Stimulated activated CD8-positive, alpha-beta memory T cell treated with anti-CD3 and anti-CD28 coated beads, Interleukin-4, amount 100 ng/mL, for 1 hour (primary cell): ENCODE results near the gene TSPAN15.
A peak's percentile ranks its signal among the peaks of the same experiment; 100 is the strongest.

Experiments used
- DNase-seq, 2 donors: peaks; one replicate each; pipeline ENCODE4 v3.0.0-alpha.2; 2020; ENCODE audit warnings: low read depth in 2 of 2, low spot score in 1 of 2

TSPAN15 gene

GRCh38 chr10:69451209-69451783 lies at the start of gene TSPAN15:
TSS of gene TSPAN15 (plus strand) at chr10:69451465. CDS start at chr10:69451595, 130 bp downstream.
- peak; percentile 28 to 42 for DNase-seq

DNA sequence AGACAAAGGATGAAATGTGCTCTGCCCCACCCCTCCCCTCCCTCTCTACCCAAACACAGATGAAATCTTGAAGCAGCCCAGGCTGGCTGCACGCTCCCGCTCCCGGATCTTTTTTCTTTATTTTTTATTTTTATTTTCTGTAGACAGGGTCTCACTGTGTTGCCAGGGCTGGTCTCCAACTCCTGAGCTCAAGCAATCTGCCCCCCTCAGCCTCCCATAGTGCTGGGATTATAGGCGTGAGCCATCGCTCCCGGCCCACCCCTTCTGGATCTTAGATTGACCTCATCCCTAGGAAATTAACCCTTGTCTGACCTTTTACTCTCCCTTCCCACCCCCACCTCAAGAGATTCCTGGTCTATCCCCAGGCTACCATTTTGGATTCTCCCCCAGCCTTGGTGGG lies 48.9 kb upstream of the TSPAN15 start:
- no peak for DNase-seq

- DNase-seq: no peak
Observed at GRCh38 chr10:69403066-69403465, 48.2 kb upstream of the TSPAN15 start.

- DNase-seq: no peak
Observed at GRCh38 chr10:69403519-69403918, 47.7 kb upstream of the TSPAN15 start.

GRCh38 chr10:69404786-69405185 lies 46.5 kb upstream of the TSPAN15 start:
- DNase-seq: no peak

GRCh38 chr10:69405221-69405620 lies 46.0 kb upstream of the TSPAN15 start:
- DNase-seq: no peak

GRCh38 chr10:69406302-69406811 lies 44.9 kb upstream of the TSPAN15 start:
- no peak for DNase-seq

- DNase-seq: no peak
Observed at GRCh38 chr10:69406816-69407580, 44.3 kb upstream of the TSPAN15 start.

GRCh38 chr10:69407621-69408301 lies 43.5 kb upstream of the TSPAN15 start:
- no peak for DNase-seq

DNA sequence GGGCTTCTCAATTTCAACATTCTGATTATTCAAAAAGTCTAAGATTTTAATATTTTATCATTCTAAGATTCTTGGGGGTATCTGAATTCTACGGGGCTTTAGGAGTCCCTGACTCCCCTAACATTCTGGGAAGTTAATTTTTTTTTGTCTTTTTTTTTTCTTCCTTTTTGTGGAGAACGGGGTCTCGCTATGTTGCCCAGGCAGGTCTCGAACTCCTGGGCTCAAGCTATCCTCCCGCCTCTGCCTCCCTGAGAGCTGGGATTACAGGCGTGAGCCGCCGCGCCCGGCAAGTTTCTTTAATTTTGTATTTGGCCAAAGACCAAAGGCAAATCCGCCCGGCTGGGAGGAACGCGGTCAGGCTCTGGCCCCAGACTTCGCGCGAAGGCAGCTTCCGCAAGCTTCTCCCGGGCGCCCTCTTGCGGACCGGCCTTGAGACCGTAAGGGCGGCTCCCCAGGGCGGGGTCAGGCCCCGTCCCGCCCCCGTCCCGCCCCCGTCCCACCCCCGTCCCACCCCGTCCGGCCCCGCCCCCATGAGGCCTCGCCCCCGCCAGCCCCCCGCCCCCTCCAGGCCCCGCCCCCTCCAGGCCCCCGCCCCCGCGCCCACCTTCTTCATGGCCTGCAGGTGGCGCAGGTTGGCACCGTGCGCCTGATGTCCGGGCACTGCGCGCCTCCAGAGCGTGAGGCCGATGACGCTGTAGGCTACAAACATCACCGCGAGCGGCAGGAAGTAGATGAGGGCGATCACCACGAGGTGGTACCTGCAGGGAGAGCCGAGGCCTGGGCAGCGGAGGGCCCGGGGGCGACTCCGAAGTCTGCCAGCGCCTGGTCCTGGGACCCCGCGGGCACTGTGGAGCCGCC lies 42.7 kb upstream of the TSPAN15 start:
- DNase-seq: peak; percentile 75 to 81

- DNase-seq: no peak
Observed at GRCh38 chr10:69409176-69409495, 42.1 kb upstream of the TSPAN15 start.

DNA sequence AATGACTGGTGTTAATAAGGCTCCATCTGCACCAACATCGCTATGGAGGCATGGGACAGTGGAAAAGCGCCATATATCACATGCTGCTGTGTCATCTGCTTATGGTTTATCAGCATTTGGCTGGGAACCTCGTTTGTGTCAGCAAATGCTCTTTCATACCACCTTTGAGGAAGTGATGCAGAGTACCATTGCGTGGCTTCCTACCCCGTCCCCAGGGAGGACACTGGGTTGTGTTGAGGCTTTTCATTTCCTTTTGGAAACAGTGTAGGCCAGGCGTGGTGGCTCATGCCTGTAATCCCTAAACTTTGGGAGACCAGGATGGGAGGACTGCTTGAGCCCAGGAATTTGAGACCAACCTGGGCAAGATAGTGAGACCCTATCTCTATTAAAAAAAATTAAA lies 41.3 kb upstream of the TSPAN15 start:
- no peak for DNase-seq

DNA sequence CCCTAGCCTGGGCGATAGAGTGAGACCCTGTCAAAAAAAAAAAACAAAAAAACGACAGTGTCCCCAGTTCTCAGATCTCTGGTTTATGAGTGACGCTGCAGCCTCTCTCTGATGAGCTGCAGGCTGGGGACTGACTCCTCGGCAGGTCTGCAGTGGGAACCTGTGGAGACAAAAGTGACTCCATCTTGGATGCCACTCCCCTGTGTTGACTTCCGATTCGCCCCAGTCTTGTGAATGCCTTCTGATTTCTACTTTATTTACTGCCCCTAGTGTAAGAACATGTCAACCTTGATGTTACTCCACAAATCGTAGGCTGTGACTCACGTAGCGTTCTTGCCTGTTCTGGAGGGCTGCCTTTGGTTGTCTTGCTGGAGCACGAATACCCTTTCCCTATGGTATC lies 40.8 kb upstream of the TSPAN15 start:
- DNase-seq: no peak

DNA sequence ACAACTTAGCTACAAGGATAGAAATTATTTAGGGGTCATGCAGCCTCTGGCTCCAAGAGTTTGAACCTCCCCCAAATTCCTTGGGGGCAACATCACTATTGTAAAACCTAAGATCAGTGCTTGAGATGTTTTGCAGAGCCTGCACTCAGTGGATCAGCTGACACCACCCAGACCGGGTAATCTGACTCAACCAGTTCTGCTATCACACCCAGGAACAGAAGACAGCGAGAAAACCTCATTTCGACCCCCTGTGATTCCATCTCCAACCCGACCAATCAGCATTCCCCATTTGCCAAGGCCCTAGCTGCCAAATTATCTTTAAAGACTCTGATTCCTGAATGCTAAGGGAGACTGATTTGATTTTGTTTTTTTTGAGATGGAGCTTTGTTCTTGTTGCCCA lies 39.8 kb upstream of the TSPAN15 start:
- no peak for DNase-seq

GRCh38 chr10:69412232-69412790 lies 39.0 kb upstream of the TSPAN15 start:
- no peak for DNase-seq

DNA sequence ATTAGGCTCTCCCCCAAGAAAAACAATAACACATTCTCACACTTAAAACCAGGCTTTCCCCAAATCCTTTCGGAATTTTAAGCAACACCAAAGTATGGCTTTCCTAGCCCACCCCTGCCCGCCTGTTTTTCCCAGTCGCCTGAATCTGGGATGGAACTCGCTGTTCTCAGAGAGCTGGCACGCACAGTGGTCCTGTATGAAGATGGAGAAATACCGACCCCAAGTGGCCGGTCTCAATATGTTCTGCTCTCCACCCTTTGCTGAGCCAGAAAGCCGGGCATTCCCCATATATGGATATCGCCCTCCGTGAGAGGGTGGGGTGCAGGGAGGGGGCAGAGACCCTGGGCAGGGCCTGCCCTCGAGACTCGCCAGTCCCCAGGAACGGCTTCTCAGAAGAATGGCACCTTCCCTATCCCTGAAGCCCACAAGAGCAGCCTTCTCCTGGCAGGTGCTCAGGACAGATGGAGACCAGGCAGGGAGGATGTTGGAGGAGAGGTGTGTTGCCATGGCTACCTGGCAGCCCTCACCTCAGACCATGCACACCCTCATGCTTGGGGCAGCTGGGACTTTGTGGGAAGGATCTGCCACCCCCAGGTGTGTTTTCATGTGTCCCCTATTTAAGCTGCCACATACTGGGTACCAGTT lies 37.9 kb upstream of the TSPAN15 start:
- DNase-seq: no peak

DNA sequence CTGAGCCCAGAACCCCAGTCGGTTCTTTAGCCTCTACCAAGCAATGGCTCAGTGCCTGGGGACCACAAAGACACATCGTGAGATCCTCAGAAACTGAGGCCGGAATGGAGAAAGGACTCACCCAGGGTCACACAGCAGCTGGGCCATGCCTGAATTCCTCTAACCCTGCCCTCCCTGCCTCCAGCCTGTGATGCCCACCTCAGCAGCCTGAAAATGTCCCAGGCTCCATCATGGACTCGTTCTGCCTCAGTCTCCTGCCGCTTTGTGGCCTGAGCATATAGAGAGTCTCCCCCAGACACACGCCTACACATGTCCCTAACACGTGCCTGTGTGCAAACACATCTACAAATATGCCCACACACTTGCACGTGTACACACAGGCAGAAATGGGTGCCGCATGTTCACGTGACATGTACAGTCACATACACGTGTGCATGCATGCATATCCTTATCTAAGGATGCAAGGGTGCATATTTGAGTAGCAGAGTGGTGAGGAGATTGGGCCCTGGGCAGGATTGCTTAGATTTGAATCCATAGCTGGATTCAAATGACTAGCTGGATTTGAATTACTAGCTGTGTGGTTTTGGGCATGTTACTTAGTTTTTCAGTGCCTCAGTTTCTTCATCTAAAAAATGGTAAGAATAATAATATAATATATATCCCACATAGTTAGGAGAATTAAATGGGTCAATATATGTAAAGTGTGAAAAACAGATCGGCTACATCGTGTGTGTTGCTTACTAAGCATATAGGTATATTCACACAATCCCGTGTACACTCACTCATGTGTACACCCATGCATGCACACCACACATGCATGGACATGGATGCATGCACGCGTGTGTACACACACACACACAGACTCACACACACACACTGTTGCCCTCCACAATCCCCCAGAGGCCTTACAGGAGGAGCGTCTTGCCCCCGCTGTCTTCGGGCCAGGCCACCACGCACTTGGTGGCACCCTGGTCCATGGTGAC lies 36.9 kb upstream of the TSPAN15 start:
- no peak for DNase-seq

DNA sequence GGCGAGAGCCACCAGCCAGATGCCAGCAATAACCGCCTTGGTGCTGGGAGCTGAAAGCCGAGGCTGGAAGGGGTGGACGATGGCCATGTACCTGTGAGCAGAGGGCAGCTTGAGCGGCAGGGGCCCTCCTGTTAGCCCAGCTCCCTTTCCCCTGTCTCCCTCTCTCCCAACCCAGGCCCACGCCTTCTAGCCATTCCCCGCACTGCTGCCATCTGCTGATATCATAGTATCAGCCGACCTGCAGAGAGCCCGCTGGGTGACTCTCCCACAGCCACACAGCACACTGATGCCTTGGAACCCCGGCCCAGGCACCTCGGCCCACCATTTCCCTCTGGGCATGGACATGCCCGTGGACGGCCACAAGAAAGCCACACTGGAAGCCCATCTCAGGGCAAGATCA lies 36.2 kb upstream of the TSPAN15 start:
- no peak for DNase-seq

GRCh38 chr10:69415951-69416350 lies 35.3 kb upstream of the TSPAN15 start:
- DNase-seq: no peak
